ENCODE measurements around the gene VPS13D. TPM values are rescaled to one million over a fixed set of nuclear protein-coding genes. Genes with fewer than 3 reads are reported as not detected.

VPS13D gene
- total RNA-seq, 4 donors from 2014 or later: 42.5 to 103 (median 59.8) TPM

DNA sequence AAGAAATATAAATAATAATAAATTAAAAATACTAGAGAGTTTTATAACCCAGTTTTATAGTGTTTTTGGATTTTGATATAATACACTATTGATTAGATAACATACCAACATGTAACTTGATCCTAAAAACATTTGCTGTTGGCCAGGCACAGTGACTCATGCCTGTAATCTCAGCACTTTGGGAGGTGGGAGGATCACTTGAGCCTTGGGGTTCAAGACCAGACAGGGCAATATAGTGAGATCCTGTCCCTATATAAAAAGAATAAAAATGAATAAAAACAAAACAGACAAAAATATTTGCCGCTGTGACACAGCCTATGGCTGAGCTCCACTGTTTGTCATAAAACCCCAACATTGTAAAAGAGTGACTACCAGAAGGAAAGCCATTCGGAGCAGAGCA, 26.1 kb downstream of the VPS13D start:
- DNase-seq: no peak
- no peak overlapping the region for H3K27ac ChIP-seq
- TF ChIP-seq, protein P1, sequence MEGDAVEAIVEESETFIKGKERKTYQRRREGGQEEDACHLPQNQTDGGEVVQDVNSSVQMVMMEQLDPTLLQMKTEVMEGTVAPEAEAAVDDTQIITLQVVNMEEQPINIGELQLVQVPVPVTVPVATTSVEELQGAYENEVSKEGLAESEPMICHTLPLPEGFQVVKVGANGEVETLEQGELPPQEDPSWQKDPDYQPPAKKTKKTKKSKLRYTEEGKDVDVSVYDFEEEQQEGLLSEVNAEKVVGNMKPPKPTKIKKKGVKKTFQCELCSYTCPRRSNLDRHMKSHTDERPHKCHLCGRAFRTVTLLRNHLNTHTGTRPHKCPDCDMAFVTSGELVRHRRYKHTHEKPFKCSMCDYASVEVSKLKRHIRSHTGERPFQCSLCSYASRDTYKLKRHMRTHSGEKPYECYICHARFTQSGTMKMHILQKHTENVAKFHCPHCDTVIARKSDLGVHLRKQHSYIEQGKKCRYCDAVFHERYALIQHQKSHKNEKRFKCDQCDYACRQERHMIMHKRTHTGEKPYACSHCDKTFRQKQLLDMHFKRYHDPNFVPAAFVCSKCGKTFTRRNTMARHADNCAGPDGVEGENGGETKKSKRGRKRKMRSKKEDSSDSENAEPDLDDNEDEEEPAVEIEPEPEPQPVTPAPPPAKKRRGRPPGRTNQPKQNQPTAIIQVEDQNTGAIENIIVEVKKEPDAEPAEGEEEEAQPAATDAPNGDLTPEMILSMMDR (IDR thresholded peaks at IDR 0.05): no peak
- no peak for TF ChIP-seq POLR2A (IDR thresholded peaks at IDR 0.05)
- H3K27me3 ChIP-seq: no peaks in the 10 kb centered on the region
- WGBS, 2 donors: 93 to 97% methylated on average over 2 of the region's 2 CpGs
- no peaks in the 10 kb centered on the region for H3K9me3 ChIP-seq
- H3K4me3 ChIP-seq: no peak overlapping the region
- H3K36me3 ChIP-seq: peaks cover 25 to 100% (median 65%) of the 10 kb centered on the region in 3 donors
- peaks cover 0 to 9% (median 0%) of the 10 kb centered on the region in 3 donors for H3K4me1 ChIP-seq
- intact Hi-C loops (cut with DNase I): no loop called here

DNA sequence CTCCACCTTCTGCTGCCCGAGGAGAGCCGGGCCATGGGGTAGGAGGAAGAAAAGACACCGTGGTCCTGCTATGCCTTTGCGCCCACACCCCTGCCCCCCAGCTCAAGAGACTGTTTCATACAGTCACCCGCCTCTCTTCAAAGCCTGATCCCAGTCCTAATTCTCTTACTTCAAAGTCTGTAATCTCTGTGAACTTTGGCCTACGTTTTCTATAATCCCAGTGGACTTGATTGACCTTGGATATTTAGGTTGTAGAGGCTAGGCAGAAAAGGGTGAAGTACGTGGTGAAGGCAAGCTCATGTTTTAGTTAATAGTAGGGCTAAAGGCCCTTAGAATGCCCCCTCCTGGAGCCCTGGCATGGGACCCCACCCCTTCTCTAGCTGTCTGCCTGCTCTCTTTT, 28.4 kb downstream of the VPS13D start:
- peaks cover 0 to 9% (median 0%) of the 10 kb centered on the region in 3 donors for H3K4me1 ChIP-seq
- H3K9me3 ChIP-seq: no peaks in the 10 kb centered on the region
- H3K27ac ChIP-seq: no peak overlapping the region
- DNase-seq: no peak
- WGBS, 2 donors: 91 to 94% methylated on average over 7 of the region's 7 CpGs
- H3K36me3 ChIP-seq: peaks cover 36 to 100% (median 73%) of the 10 kb centered on the region in 3 donors
- no peak overlapping the region for H3K4me3 ChIP-seq
- TF ChIP-seq, protein P1 (IDR thresholded peaks at IDR 0.05): no peak
- TF ChIP-seq POLR2A (IDR thresholded peaks at IDR 0.05): no peak
- intact Hi-C loops (cut with DNase I): no loop called here
- no peaks in the 10 kb centered on the region for H3K27me3 ChIP-seq

DNA sequence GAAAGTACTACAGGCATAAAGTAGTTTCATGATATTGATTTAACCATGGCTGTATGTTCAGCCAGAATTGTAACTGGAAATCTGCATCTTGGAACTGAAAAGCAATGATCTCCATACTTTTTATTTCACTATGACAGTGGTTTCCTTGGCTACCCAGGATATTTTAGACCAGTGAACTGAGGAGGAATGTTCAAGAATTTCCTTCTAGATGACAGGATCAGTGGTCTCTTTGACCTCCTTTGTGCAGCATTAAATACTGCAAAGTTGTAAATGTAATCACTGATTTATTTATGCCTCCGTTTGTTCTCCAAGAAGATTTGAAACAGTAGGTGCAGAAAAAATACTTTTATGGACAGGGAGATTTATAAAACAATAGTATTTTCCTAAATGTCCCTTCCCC, 39.5 kb downstream of the VPS13D start:
- no peaks in the 10 kb centered on the region for H3K27me3 ChIP-seq
- no peak overlapping the region for H3K27ac ChIP-seq
- no peak overlapping the region for H3K4me3 ChIP-seq
- WGBS, 2 donors: 81 to 82% methylated on average over 1 of the region's 1 CpG
- no peak for TF ChIP-seq POLR2A (IDR thresholded peaks at IDR 0.05)
- TF ChIP-seq, protein P1 (IDR thresholded peaks at IDR 0.05): no peak
- intact Hi-C loops (cut with DNase I): no loop called here
- H3K9me3 ChIP-seq: no peaks in the 10 kb centered on the region
- H3K4me1 ChIP-seq: no peaks in the 10 kb centered on the region
- peaks cover 11 to 100% (median 61%) of the 10 kb centered on the region in 3 donors for H3K36me3 ChIP-seq
- DNase-seq: no peak

DNA sequence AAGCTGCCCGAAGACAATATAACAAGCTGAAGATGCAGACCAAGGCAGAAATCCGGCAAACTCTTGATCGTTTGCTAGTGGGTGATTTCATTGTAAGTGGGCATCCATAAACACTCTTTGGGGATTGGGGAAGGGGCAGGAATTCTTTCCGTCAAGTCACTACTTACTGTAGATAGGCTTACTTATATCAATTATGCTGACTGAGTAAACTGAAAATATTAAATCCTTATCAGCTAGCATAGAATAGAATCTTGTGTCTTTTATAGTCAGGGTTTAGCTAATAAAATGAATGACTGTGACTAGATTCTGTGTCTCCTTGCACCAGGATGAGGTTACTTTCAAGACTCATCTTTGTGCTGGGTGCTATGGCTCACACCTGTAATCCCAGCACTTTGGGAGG, 41.2 kb downstream of the VPS13D start:
- Histone ChIP-seq H3K9me3 (no peaks in the 10 kb centered on the region), H3K27ac (no peak overlapping the region), H3K36me3 (peaks cover 5 to 100% (median 59%) of the 10 kb centered on the region in 3 donors), H3K4me1 (no peaks in the 10 kb centered on the region), H3K4me3 (no peak overlapping the region), H3K27me3 (no peaks in the 10 kb centered on the region)
- WGBS, 2 donors: 90 to 96% methylated on average over 4 of the region's 4 CpGs
- TF ChIP-seq, protein P1 (IDR thresholded peaks at IDR 0.05): no peak
- no peak for TF ChIP-seq POLR2A (IDR thresholded peaks at IDR 0.05)
- intact Hi-C loops (cut with DNase I): no loop called here
- DNase-seq: no peak

DNA sequence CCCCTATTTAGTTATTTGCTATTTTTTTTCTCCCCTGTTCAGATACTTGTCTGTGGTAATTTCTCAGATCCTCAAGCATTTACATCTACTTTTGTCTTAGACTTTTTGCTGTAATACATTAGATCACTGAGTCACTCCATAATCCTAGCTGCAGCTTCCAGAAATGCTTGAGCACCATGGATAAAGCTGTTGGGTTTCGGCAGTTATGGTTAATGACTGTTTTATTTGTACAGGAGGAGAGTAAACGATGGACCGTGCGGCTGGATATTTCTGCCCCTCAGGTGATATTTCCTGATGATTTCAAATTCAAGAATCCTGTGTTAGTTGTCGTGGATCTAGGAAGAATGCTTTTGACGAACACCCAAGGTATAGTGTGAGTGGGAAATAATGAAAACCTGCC, 42.9 kb downstream of the VPS13D start:
- Histone ChIP-seq H3K27me3 (no peaks in the 10 kb centered on the region), H3K27ac (no peak overlapping the region), H3K4me3 (no peak overlapping the region), H3K4me1 (no peaks in the 10 kb centered on the region), H3K9me3 (no peaks in the 10 kb centered on the region), H3K36me3 (peaks cover 17 to 100% (median 67%) of the 10 kb centered on the region in 3 donors)
- TF ChIP-seq, protein P1 (IDR thresholded peaks at IDR 0.05): no peak
- no peak for TF ChIP-seq POLR2A (IDR thresholded peaks at IDR 0.05)
- DNase-seq: no peak
- intact Hi-C loops (cut with DNase I): no loop called here
- 81% methylated on average over 6 of the region's 6 CpGs for WGBS, 2 donors

All from esophagus squamous epithelium (tissue), 5 donors.